ENCODE data around the gene FHIT.

- TF ChIP-seq POLR2A (IDR thresholded peaks at IDR 0.05; ENCODE audit: low read length) (no peak), GATA1 (IDR thresholded peaks at IDR 0.05; ENCODE audit: low read depth, low read length) (no peak)
Measured at GRCh38 chr3:61247191-61247590, 4.1 kb downstream of the FHIT start.

All from erythroblast (primary cell).